MG63 (cell line): Measurements from ENCODE around the gene PAX3. TPM values are rescaled to one million over a fixed set of nuclear protein-coding genes. Genes with fewer than 3 reads are reported as not detected.

ENCODE experiments used
- DNase-seq: peaks from one replicate; pipeline ENCODE4 v3.0.0-alpha.2; 2020
- H3K27me3 ChIP-seq: fragments of 250-450 bp; sonication (Bioruptor Pico); 2 replicates; pipeline ENCODE4 v1.5.1; 2020; ENCODE audit warnings: mild to moderate bottlenecking, moderate library complexity
- H3K36me3 ChIP-seq: fragments of 250-450 bp; sonication (Bioruptor Pico); 2 replicates; pipeline ENCODE4 v1.5.1; 2020; ENCODE audit warnings: mild to moderate bottlenecking, moderate library complexity
- H3K4me3 ChIP-seq: fragments of 250-450 bp; sonication (Bioruptor Pico); 2 replicates; pipeline ENCODE4 v1.5.1; 2020; ENCODE audit warnings: mild to moderate bottlenecking, moderate library complexity
- H3K9me3 ChIP-seq: fragments of 250-450 bp; sonication (Bioruptor Pico); 2 replicates; pipeline ENCODE4 v1.5.1; 2020; ENCODE audit warnings: mild to moderate bottlenecking, moderate library complexity
- total RNA-seq: library from RNA; depleted of rRNA; stranded (reverse); fragments of >200 nt; shearing (Covaris generic); gene quantifications from 2 replicates; pipeline ENCODE4 v1.2.3, GENCODE V29; 2014; ENCODE audit warnings: low replicate concordance; rRNA removed

PAX3 gene
- 9.4 and 15.2 TPM in 2 replicates for total RNA-seq

DNA sequence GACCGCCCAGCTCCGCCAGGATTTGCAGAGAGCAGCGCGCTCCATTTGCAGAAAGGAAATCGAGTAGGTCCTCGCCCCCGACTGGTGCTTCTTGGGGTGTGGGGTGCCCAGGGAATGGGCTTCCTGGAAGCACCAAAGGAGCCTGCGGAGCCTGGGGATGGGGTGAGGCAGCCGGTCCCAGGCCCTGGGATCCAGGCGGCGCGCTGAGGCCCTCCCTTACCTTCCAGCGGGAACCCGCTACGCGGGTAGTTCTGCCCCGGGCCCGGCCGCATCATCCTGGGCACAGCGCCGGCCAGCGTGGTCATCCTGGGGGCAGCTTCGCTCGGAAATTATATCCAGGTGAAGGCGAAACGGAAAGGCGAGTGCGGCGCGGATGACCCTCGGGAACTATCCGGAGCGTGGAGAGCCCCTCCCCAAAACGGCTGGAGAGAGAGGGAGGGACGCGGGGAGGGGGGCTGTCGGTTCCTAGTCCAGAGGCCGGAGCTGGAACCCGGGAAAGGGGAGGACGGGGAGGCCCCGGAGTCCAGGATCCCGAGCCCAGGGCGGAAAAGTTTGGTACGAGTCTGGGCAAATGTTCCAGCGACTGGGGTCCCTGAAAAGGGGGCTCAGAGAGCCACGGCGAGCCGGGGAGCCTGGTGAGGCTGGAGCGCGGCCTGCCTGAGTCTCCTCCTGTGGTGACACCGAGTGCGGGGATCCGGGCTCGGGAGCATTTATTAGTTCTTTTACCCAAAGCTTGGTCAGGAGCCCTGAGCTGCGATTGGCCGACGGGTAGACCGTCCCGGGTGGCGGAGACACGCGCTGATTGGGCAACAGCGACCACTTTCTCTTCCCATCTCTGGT lies at the start of gene PAX3:
PAX3 (minus strand) TSS at position 688 of the 840 bp plus-strand sequence; CDS start at position 305, 383 bp downstream.
- Histone ChIP-seq H3K36me3 (peaks cover 22% of the 10 kb centered on the region), H3K27me3 (no peaks in the 10 kb centered on the region), H3K9me3 (no peaks in the 10 kb centered on the region), H3K4me3 (peak within 1 kb of the TSS; percentile 78)
- peak; percentile 93 for DNase-seq

DNA sequence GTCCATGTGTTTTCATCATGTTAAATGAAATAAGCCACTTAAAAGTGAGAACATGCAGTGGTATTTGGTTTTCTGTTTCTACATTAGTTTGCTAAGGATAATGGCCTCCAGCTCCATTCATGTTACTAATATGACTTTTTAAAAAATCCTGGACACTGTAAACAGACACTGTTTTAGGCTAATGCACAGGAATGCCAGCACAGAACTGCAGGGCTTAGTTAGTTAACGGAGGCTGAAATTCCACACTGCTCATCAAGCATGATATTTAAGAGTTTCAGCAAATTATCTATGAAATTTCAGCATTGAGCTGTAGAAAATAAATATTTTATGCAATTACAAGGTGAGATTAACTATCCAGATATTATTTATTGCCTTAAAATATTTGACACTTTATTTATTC lies 42.5 kb upstream of the PAX3 start:
- H3K4me3 ChIP-seq: no peak overlapping the region
- H3K27me3 ChIP-seq: no peaks in the 10 kb centered on the region
- H3K9me3 ChIP-seq: no peaks in the 10 kb centered on the region
- no peak for DNase-seq
- no peaks in the 10 kb centered on the region for H3K36me3 ChIP-seq

DNA sequence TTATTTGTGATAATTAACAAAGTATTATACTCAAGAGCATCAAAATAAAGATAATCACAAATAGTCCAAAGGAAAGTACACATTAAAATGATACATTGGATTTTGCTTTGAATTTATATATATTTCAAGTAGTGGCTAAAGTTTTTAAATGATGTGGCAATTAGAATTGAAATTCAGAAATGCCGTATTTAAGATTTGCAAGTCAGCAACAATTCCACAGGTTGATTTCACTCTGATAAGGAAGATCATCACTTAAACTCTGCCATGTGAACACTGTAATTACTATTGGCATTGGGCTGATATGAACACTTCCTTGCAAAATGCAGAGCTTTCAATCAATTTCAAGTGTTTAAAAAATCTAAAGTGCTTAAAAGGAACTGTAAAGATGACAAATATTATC lies 39.6 kb upstream of the PAX3 start:
- no peaks in the 10 kb centered on the region for H3K27me3 ChIP-seq

DNA sequence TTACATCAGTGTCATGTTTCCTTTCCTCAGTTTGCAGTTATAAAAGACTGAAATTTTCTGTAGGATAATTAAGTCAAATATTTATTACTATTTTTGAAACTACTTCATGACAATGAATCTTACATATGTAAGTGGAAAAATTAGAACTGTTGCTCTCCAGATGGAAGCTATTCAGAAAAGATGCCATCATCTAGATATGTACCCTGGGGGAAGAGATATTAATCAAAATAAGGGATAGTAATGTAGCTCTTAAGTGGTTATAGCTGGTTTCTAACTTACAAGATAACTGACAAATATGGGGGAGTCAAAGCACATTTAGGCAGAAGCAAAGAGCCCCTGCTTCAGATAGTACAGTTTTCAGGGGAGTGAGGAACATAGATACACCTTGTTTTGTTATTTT lies 38.1 kb upstream of the PAX3 start:
- Histone ChIP-seq H3K27me3 (no peaks in the 10 kb centered on the region), H3K36me3 (no peaks in the 10 kb centered on the region), H3K9me3 (peaks cover 7% of the 10 kb centered on the region), H3K4me3 (no peak overlapping the region)
- DNase-seq: no peak

More for the DNA sequence above, 39.6 kb upstream of the PAX3 start:
- no peak for DNase-seq
- no peaks in the 10 kb centered on the region for H3K36me3 ChIP-seq
- H3K9me3 ChIP-seq: peaks cover 7% of the 10 kb centered on the region
- no peak overlapping the region for H3K4me3 ChIP-seq

DNA sequence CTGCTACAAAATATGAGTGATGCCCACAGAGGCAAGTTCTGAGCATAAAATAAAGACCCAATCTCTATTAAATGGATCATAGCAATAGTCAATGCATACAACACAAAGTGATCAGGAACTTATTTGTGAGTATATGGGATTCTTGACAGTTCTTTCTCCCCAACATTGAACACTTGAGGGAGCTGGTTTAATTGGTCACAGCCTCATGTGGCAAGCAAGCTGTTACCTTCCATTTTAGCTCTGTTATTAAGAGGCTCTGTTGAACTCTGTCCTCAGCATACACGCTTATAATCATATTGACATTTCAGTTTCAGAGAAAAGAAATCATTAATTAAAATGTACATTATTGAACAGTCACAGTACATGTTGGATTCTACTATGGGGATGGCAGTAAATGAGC lies 37.6 kb upstream of the PAX3 start:
- peaks cover 7% of the 10 kb centered on the region for H3K9me3 ChIP-seq
- no peak overlapping the region for H3K4me3 ChIP-seq
- DNase-seq: no peak
- no peaks in the 10 kb centered on the region for H3K36me3 ChIP-seq
- H3K27me3 ChIP-seq: no peaks in the 10 kb centered on the region

DNA sequence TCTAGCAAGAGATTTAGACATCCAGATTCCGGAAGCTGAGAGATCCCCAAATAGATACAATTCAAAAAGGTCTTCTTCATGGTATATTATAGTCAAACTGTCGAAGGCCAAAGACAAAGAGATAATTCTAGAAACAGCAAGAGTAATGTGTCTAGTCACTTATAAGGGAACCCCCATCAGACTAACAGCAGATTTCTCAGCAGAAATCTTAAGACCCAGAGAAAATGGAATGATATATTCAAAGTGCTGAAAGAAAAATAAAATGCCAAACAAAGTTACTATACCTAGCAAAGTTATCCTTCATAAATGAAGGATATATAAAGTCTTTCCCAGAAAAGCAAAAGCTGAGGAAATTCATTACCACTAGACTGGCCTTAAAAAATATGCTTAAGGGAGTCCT lies 36.1 kb upstream of the PAX3 start:
- H3K27me3 ChIP-seq: no peaks in the 10 kb centered on the region
- DNase-seq: no peak
- no peak overlapping the region for H3K4me3 ChIP-seq
- peaks cover 7% of the 10 kb centered on the region for H3K9me3 ChIP-seq
- no peaks in the 10 kb centered on the region for H3K36me3 ChIP-seq

DNA sequence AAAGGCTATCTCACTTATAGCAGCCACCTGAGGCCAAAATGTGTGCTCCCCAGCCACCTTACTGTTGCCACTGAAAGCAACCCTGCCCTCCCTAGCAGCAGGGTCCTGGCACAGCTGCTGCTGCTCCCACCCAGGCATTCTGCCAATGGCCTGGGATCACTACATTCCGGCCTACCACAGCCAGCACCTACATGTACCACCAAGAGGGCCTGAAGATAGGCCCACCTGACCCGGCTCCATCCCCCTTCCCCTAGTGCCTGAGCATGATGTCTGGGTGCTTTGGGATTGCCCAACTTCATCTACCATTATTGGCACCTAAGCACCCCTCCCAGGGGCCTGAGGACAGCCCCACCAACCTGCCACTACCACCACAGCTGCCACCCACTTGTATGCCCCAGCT lies 34.6 kb upstream of the PAX3 start:
- no peaks in the 10 kb centered on the region for H3K36me3 ChIP-seq
- DNase-seq: no peak
- H3K4me3 ChIP-seq: no peak overlapping the region
- peaks cover 7% of the 10 kb centered on the region for H3K9me3 ChIP-seq
- no peaks in the 10 kb centered on the region for H3K27me3 ChIP-seq

DNA sequence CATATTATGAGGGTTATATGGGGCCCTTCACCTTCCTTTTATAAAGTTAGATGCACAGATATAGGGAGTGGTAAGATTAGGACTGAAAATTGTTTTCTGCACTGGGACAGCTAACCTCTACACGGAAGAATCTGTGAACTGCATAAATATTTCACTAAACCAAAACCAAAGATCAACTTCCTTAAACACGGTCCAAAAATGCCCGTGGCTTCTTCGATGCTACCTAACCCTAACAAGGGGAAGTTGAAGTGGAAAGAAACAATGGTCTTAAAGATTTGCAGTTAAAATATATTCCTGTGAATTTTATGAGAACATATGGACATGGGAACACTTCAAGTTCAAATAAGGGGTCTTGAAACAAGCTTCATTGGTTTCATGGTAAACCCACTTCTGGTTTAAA lies 33.3 kb upstream of the PAX3 start:
- peaks cover 7% of the 10 kb centered on the region for H3K9me3 ChIP-seq
- no peaks in the 10 kb centered on the region for H3K36me3 ChIP-seq
- no peak for DNase-seq
- H3K27me3 ChIP-seq: no peaks in the 10 kb centered on the region
- no peak overlapping the region for H3K4me3 ChIP-seq

DNA sequence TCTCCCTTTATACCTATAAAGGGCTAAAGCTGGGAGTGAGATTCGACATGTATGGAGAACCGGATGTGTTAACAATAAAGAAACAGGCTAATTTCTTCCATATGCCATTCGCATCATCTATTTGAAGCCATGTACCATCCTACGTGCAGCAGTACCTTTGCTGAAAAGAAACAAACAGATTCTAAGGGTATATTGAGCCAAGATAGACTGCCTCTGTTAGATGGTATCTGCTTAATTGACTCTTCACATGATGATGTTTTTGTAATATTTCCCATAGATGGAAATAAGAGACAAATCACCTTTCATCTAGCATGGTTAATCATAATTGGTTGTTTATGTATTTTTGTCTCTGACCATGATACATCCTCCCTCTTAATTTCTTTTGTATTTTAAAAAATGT lies 32.1 kb upstream of the PAX3 start:
- Histone ChIP-seq H3K9me3 (peaks cover 7% of the 10 kb centered on the region), H3K4me3 (no peak overlapping the region)

DNA sequence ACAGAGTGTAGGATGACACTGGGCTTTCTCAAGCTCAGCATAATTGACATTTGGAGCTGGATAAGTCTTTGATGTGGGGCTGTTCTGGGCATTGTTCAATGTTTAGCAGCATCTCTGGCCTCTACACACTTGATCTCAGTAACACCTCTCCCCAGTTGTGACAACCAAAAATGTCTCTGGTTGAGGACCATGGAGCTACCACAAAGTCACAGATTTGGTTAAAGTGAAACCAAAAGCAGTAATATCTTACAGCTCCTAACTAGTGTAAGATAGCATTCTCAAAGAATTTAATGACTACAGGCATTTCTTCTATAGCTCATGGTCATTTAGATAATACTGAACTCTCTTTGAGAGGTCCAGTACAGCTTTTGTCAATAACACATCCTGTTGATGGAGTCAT lies 23.4 kb upstream of the PAX3 start:
- Histone ChIP-seq H3K4me3 (no peak overlapping the region), H3K27me3 (peaks cover 2% of the 10 kb centered on the region; the same call in 1 of the 2 replicates), H3K36me3 (no peaks in the 10 kb centered on the region), H3K9me3 (no peaks in the 10 kb centered on the region)
- DNase-seq: no peak

More for the DNA sequence above, 32.1 kb upstream of the PAX3 start:
- Histone ChIP-seq H3K27me3 (no peaks in the 10 kb centered on the region; the same call in 1 of the 2 replicates), H3K36me3 (no peaks in the 10 kb centered on the region)
- no peak for DNase-seq

DNA sequence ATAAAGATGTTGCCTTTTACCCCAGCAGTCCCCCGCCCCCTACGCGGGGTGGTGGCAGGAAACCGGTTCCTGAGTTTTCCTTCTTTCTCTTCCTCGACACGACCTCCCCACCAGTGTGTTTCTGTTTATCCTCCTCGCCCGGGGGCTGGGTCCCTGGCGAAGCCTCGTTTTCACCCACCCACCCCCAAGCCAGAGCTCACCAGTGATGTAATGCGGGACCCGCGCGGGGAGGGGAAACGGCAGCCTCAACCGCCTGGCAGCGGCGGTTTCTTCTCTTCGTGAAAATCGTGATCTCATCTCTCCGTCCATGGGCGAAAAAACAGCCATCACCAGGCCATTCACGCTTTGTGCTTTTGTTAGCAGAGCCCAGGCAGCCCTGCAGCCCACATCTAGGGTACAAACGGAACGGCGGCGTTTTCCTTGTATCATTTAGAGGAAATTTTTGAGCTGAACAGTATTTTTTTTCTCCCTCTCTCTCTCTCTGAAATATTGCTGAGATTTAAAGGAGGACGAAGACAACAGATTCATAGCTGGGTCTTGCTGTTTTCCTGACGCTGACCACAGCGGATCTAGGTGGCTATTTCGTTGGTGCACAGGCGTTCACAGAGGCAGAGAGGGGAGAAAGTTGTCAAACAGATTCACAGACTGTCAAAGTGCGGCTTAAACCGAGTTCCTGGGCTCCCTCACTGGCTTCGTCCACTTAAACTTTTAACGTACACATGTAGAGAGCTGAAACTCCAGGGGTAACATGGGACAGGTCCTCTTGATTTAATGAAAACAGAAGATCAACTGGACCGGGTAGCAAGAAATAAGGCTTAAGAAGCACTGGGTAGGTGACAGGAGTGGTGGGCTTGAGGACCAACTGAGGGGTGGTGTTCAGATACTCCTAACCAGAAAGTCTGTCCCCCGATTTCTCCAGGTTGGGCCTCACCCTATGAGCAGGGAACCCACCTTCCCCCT lies 21.9 kb upstream of the PAX3 start:
- DNase-seq: no peak
- peak overlapping the region; percentile 40 for H3K4me3 ChIP-seq
- no peaks in the 10 kb centered on the region for H3K36me3 ChIP-seq
- no peaks in the 10 kb centered on the region for H3K9me3 ChIP-seq
- peaks cover 2% of the 10 kb centered on the region; the same call in 1 of the 2 replicates for H3K27me3 ChIP-seq

DNA sequence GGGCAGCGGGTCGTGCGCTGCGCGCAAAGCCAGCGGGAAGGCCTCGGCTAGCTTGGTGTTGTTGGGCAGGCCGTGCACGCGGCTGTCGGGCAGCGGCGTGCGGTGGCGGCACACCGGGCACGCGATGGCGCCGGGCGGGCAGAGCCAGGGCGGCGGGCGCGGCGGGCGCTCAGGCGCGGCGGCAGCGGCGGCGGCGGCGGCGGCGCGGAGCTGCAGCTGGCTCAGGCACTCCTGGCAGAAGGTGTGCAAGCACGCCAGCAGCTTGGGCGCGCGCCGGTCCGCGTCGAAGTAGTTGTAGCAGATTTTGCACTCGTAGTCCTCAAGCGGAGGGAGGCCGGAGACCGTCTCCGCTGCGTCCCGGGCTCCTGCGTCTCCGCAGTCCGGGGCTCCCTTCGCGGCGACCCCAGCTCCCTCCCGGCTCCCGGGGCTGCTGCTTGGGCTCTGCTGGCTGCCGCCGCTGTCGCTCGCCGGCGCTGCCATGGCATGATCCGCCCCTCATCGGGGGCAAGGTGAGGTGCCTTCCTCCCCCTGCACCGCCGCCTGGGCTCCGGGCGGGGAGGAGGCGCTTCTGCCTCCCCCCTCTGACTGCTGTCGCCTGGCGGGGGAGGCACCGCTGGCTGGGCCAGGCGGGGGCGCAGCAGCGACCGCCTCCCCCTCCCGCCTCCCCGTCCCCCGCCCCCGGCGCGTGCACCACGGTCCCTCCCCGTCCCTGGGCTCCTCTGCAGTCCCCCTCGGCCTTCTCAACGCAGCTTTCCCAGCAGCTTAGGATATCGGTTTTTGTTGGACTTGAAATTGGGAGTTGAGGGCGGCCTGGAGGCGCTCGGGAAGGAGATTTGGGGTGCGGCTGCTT lies 21.0 kb upstream of the PAX3 start:
- H3K9me3 ChIP-seq: no peaks in the 10 kb centered on the region
- peak overlapping the region; percentile 40 for H3K4me3 ChIP-seq
- peaks cover 2% of the 10 kb centered on the region for H3K27me3 ChIP-seq
- no peaks in the 10 kb centered on the region for H3K36me3 ChIP-seq
- DNase-seq: peak; percentile 48

DNA sequence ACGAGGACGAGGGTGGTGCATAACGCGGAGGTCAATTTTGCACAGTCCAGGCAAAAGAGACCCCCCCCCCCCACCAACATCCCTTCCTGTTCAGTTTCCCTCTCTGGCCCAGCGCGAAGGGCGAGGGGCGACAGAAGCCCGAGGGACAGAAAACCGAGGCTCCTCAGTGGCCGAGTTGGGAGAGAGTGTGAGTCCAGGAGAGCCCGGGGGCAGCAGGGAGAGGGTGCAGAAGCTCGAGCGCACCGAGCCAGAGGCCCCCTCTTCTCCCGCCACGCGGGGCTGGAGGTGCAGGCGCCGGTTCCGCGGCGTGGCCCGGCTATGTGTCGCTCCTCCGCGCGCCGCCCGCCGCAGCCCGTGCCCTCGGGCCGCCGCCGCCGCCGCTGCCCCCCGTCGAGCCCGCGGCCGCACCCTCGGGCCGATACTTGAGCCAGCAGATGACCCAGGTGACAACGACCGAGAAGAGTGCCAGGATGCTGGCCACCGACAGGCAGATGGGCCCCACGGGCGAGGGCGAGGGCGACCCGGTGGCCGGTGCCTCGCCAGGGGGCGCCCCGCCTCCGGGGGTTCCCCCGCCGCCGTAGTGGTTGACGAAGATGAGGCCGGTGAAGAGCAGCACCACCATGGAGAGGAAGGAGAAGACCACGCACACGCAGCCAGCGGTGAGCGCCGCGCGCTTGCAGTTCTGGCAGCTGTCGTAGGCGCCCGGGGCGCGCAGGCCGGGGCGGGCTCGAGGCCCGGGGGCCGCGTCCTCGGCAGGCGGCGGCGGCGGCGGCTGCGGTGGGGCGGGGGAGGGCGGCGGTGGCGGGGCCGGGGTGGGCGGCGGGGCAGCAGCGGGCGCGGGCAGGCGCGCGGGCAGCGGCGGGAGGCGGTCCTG lies 20.2 kb upstream of the PAX3 start:
- Histone ChIP-seq H3K9me3 (no peaks in the 10 kb centered on the region), H3K36me3 (no peaks in the 10 kb centered on the region), H3K4me3 (peak overlapping the region; percentile 40), H3K27me3 (peaks cover 8% of the 10 kb centered on the region)
- peak; percentile 44 for DNase-seq

DNA sequence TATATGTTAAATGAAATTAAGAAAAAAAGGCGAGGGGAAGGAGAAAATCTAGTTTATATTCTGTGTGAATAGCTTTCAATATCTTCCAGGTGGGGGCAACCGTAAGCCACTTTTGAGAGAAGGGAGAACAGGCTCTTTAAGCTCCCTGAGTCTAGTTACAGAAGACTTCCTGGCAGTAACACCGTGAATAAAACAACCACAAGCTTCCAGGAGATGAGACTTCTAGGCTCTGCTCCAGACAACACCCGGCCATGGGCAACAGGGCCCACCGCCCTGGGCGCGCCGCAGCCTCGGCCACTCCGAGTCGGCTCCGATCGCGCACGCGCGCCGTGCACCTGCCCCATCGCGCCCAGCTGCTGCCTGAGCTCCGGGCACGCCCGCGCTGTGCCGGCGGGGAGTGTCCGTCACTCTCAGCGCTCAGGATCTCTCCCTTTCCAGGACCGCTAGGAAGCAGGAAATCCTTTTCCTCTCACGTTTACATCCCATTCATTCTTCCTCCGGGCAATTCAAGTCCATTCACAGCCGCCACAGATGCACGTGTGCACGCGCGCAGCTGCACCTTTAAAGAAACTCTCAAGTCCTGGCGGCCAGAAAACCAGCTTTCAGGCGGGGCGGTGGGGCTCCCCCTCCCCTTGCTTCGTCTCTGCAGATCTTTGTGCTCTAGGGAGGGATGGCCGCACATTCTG lies 19.4 kb upstream of the PAX3 start:
- H3K36me3 ChIP-seq: no peaks in the 10 kb centered on the region
- peaks cover 14% of the 10 kb centered on the region for H3K27me3 ChIP-seq
- peak; percentile 75 for DNase-seq
- peak overlapping the region; percentile 38 for H3K4me3 ChIP-seq
- H3K9me3 ChIP-seq: no peaks in the 10 kb centered on the region
